Endothelial cell of umbilical vein (primary cell): Measurements from ENCODE around the gene SPP1. TPM values are rescaled to one million over a fixed set of nuclear protein-coding genes. Genes with fewer than 3 reads are reported as not detected.

Experiments
- BruUV-seq: library from RNA; stranded (reverse); fragments of 400-500 nt; replicated peaks from 2 replicates; lab custom pipeline; 2021; lab: Mats Ljungman, UMichigan
- CTCF ChIA-PET: fragments of 300-600, 350-600 bp; sonication (Branson Sonifier 250); formaldehyde crosslinking; loops from one replicate; lab custom pipeline; 2021; ENCODE audit warnings: antibody characterized with exemption, inconsistent platforms; lab: Charles Lee
- POLR2A ChIA-PET: fragments of 300-600, 350-600 bp; sonication (Branson Sonifier 250); formaldehyde crosslinking; loops from one replicate; lab custom pipeline; 2021; ENCODE audit warnings: antibody characterized with exemption, inconsistent platforms; lab: Charles Lee
- DNase-seq: peaks from one replicate; pipeline ENCODE4 v3.0.0-alpha.2; 2011; ENCODE audit warnings: low read depth, low spot score
- FAIRE-seq: peaks from 2 replicates; lab custom pipeline; 2011; peaks lifted over from hg19 to GRCh38; lab: Jason Lieb, UNC
- H2AFZ ChIP-seq: 2 replicates; pipeline ENCODE4 v1.6.0; 2012; ENCODE audit warnings: low read depth, low read length, control low read depth, inconsistent platforms
- H3K27ac ChIP-seq: 2 replicates; pipeline ENCODE4 v1.5.1; 2011; ENCODE audit warnings: low read depth, mild to moderate bottlenecking, control low read depth, low read length, moderate library complexity; ENCODE audit not compliant: insufficient read depth
- H3K27me3 ChIP-seq, 2 experiments: 2 replicates each; pipeline versions ENCODE4 v1.6.0 to v1.6.1; 2011; ENCODE audit warnings: low read length in 2 of 2, mixed read lengths in 1 of 2; ENCODE audit not compliant: control insufficient read depth in 2 of 2, insufficient read depth in 2 of 2
- H3K36me3 ChIP-seq, 2 experiments: 2 replicates in 1 of 2; 3 replicates in 1 of 2; pipeline ENCODE4 v1.5.1; 2011; ENCODE audit warnings: low read length in 2 of 2, mild to moderate bottlenecking in 1 of 2, moderate library complexity in 1 of 2; ENCODE audit not compliant: control insufficient read depth in 2 of 2, insufficient read depth in 2 of 2; ENCODE audit errors: extremely low read depth in 1 of 2
- H3K4me1 ChIP-seq: 3 replicates; pipeline ENCODE4 v1.5.1; 2011; ENCODE audit warnings: mild to moderate bottlenecking, low read length; ENCODE audit not compliant: control insufficient read depth, insufficient read depth; ENCODE audit errors: extremely low read depth
- H3K4me2 ChIP-seq: 2 replicates; pipeline ENCODE4 v1.6.1; 2011; ENCODE audit warnings: low read length, control low read depth, mixed read lengths; ENCODE audit not compliant: insufficient read depth
- H3K4me3 ChIP-seq, 3 experiments: fragments of 200-600 bp in 1 of 3; sonication (generic), shearing (Covaris generic) in 1 of 3; replicated peaks in 1 of 3; 2 replicates each; pipeline ENCODE4 v1.5.1; 2011 to 2016; ENCODE audit warnings: control low read depth in 3 of 3, low read length in 3 of 3, mild to moderate bottlenecking in 2 of 3, inconsistent platforms in 1 of 3, low read depth in 1 of 3, moderate library complexity in 1 of 3; ENCODE audit not compliant: insufficient read depth in 1 of 3
- H3K79me2 ChIP-seq: 2 replicates; pipeline ENCODE4 v1.6.0; 2012; ENCODE audit warnings: low read length, inconsistent platforms; ENCODE audit not compliant: control insufficient read depth, insufficient read depth
- H3K9ac ChIP-seq: replicated peaks from 2 replicates; pipeline ENCODE3; 2011; ENCODE audit warnings: low read length, control low read depth; ENCODE audit not compliant: insufficient read depth; ENCODE audit errors: extremely low read depth
- H3K9me1 ChIP-seq: replicated peaks from 3 replicates; pipeline ENCODE4 v1.6.0; 2011; ENCODE audit warnings: mild to moderate bottlenecking, low read length; ENCODE audit not compliant: control insufficient read depth, insufficient read depth; ENCODE audit errors: extremely low read depth
- H3K9me3 ChIP-seq: replicated peaks from 2 replicates; pipeline ENCODE4 v1.5.1; 2012; ENCODE audit warnings: low read length, inconsistent platforms; ENCODE audit not compliant: control insufficient read depth, insufficient read depth
- H4K20me1 ChIP-seq: replicated peaks from 2 replicates; pipeline ENCODE3; 2011; ENCODE audit warnings: mild to moderate bottlenecking, low read length; ENCODE audit not compliant: control insufficient read depth, insufficient read depth; ENCODE audit errors: extremely low read depth
- CTCF ChIP-seq, 2 donors: IDR thresholded peaks; 1 replicate in 1 of 2; 2 replicates in 1 of 2; pipeline ENCODE4 v1.5.1; 2011; ENCODE audit warnings: low read length in 2 of 2, mild to moderate bottlenecking in 2 of 2, moderate library complexity in 2 of 2, control low read depth in 1 of 2, inconsistent platforms in 1 of 2, low read depth in 1 of 2; ENCODE audit not compliant: insufficient read depth in 1 of 2; ENCODE audit errors: extremely low read depth in 1 of 2
- EZH2 ChIP-seq: IDR thresholded peaks from 2 replicates; pipeline ENCODE4 v1.6.1; 2012; ENCODE audit warnings: borderline replicate concordance, low read depth, mild to moderate bottlenecking, moderate library complexity, low read length, inconsistent platforms; ENCODE audit not compliant: severe bottlenecking
- FOS ChIP-seq: IDR thresholded peaks from 2 replicates; pipeline ENCODE4 v1.6.1; 2011; ENCODE audit warnings: mild to moderate bottlenecking, low read length, moderate library complexity, borderline replicate concordance; ENCODE audit not compliant: insufficient read depth
- GATA2 ChIP-seq: IDR thresholded peaks from 2 replicates; pipeline ENCODE4 v1.7.0; 2011; ENCODE audit warnings: low read depth, mild to moderate bottlenecking, moderate library complexity, mixed read lengths, low read length; ENCODE audit not compliant: insufficient read length, insufficient read depth
- JUN ChIP-seq: IDR thresholded peaks from 2 replicates; pipeline ENCODE4 v1.6.1; 2011; ENCODE audit warnings: borderline replicate concordance, low read depth; ENCODE audit not compliant: insufficient read length, insufficient read depth
- MAX ChIP-seq: IDR thresholded peaks from 2 replicates; pipeline ENCODE4 v1.6.1; 2011; ENCODE audit not compliant: insufficient read depth, insufficient read length
- MYC ChIP-seq: IDR thresholded peaks from one replicate; pipeline ENCODE4 v1.6.1; 2011; ENCODE audit warnings: mild to moderate bottlenecking, low read depth, low read length
- POLR2A ChIP-seq: IDR thresholded peaks from 2 replicates; pipeline ENCODE4 v1.6.1; 2012; ENCODE audit warnings: low read depth, mild to moderate bottlenecking, control low read depth, low read length
- POLR2AphosphoS5 ChIP-seq: IDR thresholded peaks from 2 replicates; pipeline ENCODE4 v1.6.1; 2012; ENCODE audit warnings: low read depth, mild to moderate bottlenecking, control low read depth, low read length, moderate library complexity; ENCODE audit not compliant: insufficient read depth
- dilution Hi-C: fragments of 300-500 bp; cut with MboI; formaldehyde crosslinking; loops from one replicate; pipeline ENCODE4 v1.15.0; 2019; ENCODE audit warnings: low sequenced_read_pairs; ENCODE audit not compliant: extremely low pct_ligation_motif_present
- intact Hi-C: fragments of 100-400 bp; cut with micrococcal nuclease; formaldehyde crosslinking; loops from one replicate; pipeline ENCODE4 v1.10.0; 2022
- polyA plus RNA-seq, 4 experiments: library from polyadenylated mRNA; depleted of rRNA in 3 of 4; stranded (reverse) in 3 of 4; unstranded in 1 of 4; fragments of >200 nt; gene quantifications; 2 replicates each; pipeline versions ENCODE4 v1.2.1 to v1.2.3, GENCODE V29; 2011 to 2012; ENCODE audit warnings: missing spikeins in 1 of 4
- total RNA-seq: library from RNA; stranded (reverse); gene quantifications from 2 replicates; pipeline ENCODE4 v1.2.3, GENCODE V29; 2021

Gene SPP1
- total and polyA plus RNA-seq, 2 donors (not counting 3 experiments of a cell fraction or from before 2014, with no cell fraction given), result not detected

GRCh38 chr4:88029556-88029955 lies 54.0 kb downstream of the SPP1 start:
- Histone ChIP-seq H3K36me3 (peaks cover 2 to 3% of the 10 kb centered on the region in 2 experiments), H3K4me3 (no peak overlapping the region), H3K4me1 (no peaks in the 10 kb centered on the region), H3K27me3 (no peaks in the 10 kb centered on the region), H3K9me3 (no peaks in the 10 kb centered on the region), H3K27ac (no peak overlapping the region), H3K9me1 (no peaks in the 10 kb centered on the region), H3K4me2 (no peak overlapping the region), H3K79me2 (peaks cover 1% of the 10 kb centered on the region), H2AFZ (no peak overlapping the region), H3K9ac (no peak overlapping the region), H4K20me1 (no peaks in the 10 kb centered on the region)
- dilution Hi-C loops, result no loop called here
- FAIRE-seq (no peak), DNase-seq (no peak)
- TF ChIP-seq EZH2 (no peak), POLR2A (no peak), MYC (no peak), JUN (no peak), CTCF (IDR thresholded peaks at IDR 0.05; ENCODE audit: extremely low read depth in 1 of 2, insufficient read depth in 1 of 2, low read depth in 1 of 2, low read length in 2 of 2) (no peak), POLR2AphosphoS5 (no peak), MAX (no peak), FOS (no peak), GATA2 (no peak)
- ChIA-PET CTCF (interaction anchor here (1.0 to 4.3 kb wide), 2 partner anchors 43 to 178 kb away, joined by 3 to 295 read pairs; no protein-coding TSS in a partner anchor), POLR2A (no interaction called here)
- no TSS peak for BruUV-seq
- intact Hi-C loops, result no loop called here
